Measurements from ENCODE around the gene PRELID1.

The PRELID1 gene

DNA sequence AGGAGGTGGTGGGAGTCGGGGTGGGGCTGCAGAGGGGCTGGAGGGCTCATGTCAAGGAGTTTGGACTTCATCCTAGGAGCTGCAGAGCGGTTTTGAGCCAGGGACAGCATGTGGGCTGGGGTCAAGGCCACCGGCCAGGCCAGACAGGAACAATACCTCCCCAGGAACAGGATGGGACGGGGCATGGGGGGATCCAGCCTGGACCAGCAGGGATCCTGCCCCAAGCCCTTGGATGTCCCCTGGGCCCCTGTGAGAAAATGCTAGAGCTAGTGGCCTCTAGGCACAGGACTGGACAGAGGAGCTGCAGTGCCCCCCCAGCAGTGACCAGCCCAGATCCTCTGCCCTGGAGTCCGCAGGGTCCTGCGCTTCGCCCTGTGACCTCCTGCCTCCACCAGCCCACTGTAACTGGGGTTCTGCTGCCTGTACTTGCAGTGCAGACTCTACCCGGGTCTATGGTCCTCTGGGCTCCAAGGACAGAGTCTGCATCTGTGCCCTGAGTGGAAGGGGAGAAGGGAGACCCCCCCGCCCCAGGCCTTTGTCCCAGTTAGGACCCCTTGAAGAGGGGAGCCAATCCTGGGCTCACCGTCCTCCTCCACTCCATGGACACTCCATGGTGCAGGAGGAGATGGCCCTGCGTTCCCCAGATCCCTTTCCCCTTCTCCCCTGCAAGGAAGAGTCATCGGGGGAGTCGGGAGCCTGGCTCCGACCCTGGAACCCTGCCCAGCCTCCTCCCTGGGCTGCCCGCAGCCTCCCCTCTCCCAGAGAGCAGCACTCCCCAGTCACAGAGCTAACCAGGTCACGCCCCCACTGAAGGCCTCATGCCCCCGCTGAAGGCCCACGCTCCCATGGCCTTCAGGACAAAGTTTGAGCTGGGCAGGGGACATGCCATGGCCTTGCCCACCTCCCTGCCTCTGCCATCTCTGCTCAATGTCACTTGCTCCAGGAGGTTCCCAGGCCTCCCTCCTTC, 11.1 kb downstream of the PRELID1 start:
- no peak for DNase-seq

DNA sequence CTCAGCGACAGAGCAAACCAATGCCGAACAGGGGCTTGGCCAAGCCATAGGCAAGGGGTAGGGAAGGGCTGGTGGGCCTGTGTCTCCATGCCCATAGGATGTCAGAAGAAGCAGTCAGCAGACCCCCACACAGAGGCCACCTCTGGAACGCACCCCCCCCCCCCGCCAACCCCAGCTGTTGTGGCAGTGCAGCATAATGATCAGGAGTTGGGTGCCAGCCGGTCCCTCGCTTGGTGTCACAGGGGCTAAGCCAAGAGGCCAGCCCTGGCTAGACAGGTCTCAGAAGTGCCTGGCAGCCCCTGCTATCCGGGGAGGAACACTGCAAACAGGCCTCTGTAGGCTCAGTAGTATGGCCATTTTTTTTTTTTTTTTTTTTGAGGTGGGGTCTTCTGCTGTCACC, 11.8 kb downstream of the PRELID1 start:
- no peak for DNase-seq

DNA sequence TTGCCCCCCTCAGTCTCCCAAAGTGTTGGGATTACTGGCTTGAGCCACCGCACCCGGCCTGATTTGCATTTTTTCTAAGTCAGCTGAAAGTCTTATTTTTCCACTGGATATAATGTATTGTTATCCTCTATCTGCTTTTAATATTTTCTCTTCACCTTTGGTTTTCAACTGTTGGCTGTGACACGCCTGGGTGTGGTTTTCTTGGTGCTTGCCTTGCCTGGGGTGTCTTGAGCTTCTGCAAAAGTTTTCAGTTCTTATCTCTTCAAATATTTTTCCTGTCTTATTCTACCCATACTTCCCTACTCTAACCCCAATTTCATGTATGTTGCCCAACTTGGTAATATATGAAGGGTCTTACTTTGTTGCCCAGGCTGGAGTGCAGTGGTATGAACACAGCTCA, 12.4 kb downstream of the PRELID1 start:
- no peak for DNase-seq

DNA sequence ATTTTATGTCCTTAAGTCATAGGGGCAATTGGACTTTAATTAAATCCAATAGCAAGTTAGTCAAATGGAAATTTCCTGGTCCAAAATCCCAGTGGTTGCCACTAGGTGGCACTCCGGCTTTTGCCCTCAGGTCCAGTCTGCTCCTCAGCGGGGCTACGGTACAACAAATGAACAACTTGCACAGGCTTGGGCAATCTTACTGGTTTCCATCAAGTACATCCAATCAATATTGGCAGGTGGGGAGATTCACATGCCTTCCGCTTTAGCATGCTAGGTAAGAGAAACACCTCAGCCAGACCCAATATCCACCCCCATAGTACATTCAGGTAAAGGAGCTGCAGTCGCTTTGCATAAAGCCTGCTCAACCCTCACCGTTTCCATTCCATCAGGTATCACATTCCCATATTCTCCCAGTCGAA, 14.4 kb downstream of the PRELID1 start:
- no peak for DNase-seq

DNA sequence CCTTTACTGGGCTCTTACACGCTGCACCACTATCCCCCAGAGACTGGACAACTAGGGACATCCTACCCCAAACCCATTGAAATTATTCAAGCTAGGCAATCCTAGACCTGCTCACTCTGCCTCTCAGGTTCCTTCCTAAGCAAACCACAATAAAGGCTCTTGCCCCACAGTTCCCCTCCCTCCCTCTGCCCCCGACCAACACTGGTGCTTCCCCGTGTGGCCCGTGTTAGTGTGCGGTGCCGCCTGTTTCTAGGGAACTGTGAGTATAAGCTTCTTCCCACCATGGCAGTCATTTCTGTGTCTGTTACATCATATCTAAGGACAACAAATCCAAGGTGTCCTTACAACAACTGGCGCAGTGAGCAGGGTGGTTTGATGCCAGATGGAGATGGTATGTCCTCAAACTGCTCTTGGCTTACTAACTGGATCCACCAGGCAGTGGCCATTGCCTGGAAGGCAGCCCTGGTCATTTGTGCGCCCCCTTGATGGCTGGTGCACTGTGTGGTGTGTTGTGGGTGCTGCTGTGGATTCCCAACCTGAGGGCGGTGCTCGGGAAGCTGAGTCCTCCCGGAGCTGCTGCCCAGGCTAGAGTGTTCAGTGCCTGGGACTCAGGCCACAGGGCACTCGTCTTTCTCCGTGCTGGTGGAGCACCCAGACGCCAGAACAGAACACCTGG, 16.5 kb downstream of the PRELID1 start:
- DNase-seq, result no peak

DNA sequence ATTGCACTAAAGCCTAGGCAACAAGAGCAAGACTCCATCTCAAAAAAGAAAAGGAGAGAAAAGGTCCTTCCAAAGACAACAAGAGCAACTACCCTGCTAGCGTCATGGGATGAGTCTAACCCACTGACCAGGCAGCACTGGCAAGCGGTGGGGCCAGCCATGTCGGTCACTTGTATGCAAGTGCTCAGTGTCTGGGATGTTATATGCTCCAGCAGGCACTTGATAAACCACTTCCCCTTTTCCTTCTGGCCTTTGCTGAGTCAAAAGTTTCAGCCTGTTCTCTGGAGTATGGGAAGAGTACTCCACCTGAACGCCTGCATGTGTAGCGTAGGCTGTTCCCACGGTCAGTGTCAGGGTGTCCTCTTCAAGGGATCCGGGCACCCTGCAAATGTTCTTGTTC, 17.3 kb downstream of the PRELID1 start:
- DNase-seq, result no peak

DNA sequence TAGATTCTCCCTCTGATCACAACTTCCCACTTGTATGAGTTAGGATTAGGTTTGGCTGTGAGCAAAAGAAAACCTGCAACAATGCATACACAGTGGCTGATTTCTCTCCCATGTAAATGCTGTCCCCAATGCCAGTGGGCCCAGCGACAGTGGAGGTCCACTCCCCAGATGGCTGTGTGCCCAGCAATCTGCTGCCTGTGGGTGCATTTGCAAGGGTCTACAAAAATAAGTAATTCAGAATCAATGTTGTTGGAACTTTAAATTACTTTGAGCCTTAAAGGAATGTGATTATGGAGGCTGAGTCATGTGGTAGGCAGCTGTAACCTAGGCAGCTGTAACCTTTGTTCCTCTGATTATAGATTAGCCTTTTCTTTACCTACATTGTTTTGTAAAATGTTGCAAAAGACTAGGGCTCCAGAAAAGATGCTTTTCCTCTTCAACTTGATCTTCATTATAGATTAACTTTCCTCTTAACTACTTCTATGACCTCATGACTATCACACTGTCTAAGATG, 22.3 kb downstream of the PRELID1 start:
- DNase-seq, result no peak

DNA sequence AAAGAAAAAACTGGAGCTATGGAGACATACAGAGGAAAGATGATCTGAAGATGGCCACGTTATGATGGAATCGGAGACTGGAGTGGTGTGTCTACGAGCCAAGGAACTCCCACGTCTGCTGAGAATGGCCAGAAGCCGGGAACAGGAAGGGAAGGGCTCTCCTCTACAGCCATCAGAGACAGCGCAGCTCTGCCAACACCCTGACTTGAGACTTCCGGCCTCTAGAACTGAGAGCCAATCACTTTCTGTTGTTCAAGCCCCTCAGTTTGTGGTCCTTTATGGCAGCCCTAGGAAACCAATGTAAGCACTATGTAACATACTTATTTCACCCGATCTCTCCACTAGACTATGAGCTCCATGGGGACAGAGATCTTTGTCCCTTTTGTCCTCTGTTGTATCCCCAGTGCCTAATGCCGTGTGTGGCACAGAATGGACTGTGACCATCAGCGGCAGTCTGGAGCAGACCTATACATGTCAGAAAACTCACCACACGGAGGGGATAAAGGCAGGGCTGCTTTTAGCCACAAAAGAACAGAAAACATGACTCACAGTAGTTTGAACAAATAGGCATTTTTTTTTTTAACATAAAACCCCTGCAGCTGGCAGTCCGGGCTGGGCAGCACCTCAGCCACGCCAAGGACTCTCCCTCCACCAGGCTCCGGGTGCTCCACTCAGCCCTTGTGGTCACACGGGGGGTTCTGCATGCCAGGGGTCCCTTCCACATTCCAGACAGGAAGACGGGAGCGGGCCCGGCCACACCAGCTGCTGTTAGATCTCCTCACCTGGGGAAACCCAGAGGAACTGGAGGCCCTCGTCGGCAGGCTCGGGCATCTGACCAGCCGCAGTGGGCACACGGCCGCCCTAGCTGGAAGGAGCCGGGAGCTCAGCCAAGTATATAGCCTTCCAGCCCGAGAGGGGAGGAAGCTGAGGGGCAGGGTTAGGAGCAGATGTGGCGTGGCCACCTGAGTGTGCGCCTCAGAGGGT, 24.2 kb downstream of the PRELID1 start:
- DNase-seq, result no peak

DNA sequence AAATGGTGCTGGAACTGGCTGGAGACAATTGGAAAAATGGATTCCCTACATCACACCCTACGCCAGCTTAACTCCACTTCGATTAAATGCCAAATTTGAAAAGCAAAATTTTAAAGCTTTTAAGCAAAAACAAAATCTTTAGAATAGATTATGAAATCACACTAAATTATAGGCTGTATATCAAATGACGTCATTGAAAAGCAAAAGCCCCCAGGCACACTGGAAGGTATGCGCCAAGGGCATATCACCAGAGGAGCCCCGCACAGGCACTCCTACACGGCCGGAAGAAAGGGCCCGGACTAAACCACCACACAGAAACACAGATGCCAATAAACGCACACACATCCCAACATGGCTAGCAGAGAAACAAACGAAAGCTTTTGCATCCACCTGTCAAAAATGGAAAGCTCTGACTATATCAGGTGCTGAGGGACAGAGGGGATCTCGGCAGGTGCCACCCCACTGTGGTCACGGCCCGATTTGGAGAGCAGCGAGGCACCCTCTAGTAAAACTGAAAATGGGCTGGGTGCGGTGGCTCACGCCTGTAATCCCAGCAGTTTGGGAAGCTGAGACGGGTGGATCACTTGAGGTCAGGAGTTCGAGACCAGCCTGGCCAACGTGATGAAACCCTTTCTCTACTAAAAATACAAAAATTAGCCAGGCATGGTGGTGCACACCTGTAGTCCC, 25.1 kb downstream of the PRELID1 start:
- no peak for DNase-seq

DNA sequence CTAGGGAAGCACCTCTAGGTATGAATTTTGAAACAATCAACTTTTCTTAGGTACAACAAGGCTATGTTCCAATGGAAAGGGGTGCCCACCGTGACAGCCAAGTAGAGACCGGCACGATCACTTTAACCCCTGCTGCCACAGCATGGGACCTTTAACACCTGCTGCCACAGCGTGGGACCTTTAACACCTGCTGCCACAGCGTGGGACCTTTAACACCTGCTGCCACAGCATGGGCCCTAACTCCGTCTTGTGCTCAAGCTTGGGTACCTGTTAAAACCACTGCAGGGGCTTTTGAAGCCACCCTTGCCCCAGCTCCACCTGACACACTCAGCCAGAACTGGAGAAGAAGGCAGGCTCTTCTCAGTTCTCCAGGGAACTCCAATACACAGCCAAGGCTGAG, 26.3 kb downstream of the PRELID1 start:
- DNase-seq, result no peak

DNA sequence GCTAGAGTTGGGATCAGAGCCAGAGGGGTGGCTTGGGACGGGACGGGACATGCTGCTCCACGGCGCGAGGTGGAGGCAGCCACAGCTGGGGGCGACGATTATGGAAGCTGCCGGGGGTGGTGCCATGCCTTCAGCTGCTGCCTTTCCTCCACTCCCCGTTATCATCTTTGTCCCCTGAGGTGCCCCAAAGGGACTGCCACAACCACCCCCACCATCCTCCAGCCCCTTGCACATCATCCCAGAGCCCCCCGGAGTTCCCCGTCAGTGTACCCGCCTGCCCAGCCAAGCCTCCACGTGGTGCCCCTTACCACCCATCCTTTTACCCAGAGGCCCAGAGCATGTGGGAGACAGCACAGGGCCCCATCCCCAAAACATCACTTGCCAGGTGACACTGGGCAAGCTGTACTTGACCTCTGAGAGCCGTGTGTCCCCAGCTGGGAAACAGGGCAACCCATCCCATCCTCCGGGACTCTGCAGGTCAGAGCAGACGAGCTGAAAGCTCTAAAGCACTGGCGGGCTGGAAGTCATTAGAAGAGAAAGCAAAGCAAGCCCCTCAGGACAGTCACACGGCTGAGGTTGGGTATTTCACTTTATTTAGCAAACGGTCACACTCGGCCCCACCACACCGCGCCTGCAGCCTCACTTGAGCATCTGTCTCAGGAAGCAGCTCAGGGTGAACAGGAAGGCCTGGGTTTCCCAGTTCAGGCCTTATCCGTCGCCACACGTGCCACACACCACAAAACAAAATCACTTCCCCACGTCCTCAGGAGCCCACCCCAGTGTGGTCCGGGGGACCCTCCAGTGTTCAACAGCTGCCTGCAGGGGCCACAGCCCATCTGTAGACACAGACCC, 27.6 kb downstream of the PRELID1 start:
- DNase-seq, result no peak

DNA sequence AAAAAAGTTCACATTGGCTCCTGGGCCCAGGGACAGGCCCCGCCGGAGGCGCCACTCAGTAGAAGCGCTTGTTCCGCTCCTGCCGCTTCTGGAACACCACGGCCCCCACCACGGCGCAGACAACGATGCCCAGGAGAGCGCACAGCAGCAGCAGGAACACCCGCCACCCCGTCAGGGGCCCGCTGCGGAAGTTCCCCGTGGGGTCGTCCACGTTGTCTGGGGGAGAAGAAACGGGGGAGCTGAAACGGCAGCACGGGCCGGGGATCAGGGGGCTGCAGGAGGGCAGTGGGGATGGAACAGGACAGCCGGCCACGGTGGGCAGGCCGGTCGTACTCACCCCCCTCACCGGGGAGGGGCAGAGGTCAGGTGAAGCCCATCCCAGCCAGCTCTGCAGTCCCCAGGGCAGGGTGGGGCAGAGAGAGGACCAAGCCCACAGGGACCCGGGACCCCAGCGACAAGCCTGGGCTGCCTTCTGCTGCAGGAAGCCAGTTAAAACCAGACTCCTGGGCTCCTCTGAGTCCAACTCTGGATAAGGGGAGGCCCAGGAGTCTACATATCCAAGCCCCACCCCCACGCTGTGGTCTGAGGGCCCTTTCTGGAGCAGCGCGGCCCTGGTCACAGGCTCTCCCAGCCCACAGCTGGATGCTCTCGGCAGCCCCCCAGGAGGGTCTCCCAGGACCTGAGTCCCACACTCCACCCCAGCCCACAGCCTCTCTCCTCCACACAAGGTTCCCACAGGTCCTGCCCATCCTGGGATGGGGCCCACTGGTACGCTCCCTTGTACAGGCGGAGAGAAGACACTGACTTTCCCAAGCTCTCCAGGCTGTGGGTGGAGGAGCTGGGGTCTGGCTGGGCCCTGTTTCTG, 28.7 kb downstream of the PRELID1 start:
- no peak for DNase-seq

DNA sequence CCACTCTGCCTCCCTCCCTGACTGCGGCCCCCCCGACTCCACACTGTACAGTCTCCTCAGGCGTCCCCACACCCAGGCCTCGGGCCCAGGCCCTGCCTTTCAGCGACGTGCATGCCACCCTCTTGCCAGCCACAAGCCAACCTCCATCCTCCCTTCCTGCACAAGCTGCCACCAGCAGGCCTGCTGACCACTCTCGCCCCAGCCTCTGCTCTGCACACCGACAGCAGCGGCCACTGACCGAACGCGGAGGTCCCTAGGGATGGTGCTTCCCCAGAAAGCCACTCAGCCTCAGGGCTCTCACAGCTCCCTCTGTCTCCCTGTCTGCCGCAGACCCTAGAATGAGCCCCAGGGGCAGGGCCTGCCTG, 29.3 kb downstream of the PRELID1 start:
- no peak for DNase-seq

DNA sequence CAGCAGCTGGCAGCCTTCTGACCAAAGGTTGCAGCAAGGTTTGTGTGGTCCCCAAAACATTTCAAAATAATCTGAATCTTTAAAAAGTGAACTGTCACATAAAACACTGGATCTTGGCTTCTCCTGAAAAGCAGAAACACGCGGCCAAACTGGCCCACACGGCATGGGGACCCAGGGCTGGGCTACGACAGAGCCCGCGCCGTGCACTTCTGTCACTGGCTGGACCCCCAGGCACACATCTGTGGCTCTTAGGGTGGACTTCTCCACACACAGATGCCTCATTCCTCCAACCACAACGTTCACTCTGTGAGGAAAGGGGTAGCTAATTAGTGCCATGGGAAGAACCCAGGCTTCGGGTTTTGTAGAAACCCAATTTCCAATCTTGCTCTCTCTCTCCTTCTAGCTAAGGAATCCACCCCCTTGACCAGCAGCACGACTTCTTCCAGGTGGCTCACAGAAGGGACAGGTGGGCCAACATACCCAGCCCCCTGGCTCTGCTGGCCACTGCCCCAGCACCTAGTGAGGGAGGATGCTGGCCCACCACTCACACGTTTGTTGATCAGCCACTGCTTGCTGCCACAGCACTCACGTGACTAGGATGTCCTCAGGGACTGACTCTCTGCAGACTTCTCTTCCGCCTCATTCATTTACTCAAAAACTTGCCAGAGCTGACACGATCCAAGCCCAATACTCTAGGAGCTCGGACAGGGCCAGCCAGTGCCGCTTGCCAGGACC, 30.0 kb downstream of the PRELID1 start:
- no peak for DNase-seq

DNA sequence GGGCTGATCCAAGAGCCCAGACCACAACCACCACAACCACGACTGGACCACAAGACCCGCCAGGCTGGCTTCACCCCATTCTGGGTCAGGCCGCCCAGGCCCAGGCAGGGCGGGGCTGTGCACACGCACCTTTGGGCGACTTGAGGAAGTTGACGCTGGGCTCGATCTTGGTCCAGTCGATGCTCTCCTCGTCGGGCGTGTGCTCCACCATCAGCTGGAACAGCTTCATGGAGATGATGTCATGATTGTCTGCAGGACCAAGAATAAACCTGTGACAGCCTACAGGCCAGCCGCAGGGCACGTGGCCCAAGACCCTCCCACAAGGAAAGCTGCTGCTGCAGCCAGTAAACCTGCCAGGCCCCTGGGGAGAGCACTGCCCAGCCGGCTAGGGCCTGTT, 30.6 kb downstream of the PRELID1 start:
- DNase-seq, result no peak

DNA sequence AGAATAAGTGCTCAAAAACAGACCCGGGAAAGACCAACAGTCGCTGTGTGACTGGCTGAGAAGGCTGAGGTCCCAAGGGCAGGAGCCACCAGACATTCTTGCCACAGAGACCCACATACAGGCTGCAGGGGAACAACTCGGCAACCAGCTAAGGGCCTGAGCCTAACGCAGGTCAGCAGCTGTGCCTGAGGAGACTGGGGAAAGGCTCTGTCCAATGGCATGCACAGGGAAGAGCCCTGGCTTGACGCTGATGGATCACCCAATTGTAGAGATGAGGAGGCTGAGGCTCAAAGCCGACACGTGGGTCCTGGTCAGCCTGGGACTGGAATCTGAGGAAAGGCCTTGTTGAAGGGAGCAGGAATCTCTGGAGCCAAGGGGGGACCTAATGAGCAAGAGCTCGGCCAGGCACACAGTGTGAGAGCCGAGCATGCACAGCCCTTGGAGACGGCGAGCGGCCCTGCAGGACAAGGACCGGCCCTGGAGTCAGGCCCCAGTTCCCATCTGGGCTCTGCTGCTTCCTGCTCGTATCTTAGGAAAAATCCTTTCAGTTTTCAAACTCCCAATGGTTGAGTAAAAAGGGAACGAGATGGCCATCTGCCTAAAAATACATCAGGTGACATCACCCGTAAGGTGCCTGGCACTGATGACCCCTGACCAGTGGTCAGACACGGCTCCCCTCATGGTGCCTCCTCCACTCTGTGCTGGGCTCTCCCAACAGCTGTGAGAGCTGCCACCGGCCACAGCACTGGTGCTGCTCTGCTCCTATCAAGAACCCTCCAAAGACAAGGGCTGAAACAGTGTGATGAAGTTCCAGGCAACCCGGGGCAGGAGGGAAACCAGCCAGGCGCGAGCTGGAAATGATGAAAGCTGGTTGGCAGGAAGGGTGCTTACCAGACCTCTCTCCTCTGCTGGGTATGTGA, 31.4 kb downstream of the PRELID1 start:
- DNase-seq, result no peak

DNA sequence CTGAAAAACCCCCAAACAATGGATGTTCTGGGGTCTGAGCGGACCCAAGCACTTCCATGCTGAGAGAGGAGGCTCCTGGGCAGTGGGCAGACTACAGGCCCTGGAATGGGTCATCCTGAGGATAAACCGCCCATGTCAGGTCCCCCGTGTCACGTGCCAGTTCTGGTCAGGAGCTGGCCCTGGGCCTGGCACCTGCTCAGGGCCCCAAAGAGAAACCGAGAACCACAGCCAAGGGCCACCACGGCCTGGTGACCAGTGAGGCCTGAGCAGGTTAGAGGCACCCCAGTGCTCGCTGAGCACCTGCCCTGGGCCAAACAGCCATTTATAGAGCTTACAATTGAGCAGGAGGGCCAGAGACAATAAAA, 32.1 kb downstream of the PRELID1 start:
- DNase-seq, result no peak

DNA sequence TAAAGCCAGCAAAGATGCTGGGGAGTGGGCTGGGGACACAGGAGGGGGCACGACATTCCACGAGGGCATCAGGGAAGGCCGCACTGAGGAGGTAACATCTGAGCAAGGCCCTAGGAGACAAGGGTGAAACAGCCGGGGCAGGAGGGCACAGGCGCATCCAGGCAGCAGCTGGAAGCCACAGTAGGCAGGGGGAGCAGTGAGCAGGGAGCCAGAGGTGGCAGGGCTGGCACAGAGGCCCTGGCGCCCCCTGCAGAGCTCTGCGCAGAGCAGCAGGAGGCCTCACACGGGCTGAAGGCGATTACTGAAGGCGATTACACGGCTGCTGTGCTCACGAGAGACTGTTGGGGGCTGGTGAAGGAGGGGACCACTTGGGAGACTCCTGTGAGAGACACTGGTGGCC, 32.5 kb downstream of the PRELID1 start:
- no peak for DNase-seq
